HG02759 (cell line): ENCODE measurements around the gene SLC12A7.

Experiments
- ATAC-seq: cut with Tn5 transposase; IDR thresholded peaks from one replicate; pipeline ENCODE4 v1.9.1; 2021; ENCODE audit warnings: mild to moderate bottlenecking, moderate library complexity; ENCODE audit not compliant: unreplicated experiment

SLC12A7 gene

DNA sequence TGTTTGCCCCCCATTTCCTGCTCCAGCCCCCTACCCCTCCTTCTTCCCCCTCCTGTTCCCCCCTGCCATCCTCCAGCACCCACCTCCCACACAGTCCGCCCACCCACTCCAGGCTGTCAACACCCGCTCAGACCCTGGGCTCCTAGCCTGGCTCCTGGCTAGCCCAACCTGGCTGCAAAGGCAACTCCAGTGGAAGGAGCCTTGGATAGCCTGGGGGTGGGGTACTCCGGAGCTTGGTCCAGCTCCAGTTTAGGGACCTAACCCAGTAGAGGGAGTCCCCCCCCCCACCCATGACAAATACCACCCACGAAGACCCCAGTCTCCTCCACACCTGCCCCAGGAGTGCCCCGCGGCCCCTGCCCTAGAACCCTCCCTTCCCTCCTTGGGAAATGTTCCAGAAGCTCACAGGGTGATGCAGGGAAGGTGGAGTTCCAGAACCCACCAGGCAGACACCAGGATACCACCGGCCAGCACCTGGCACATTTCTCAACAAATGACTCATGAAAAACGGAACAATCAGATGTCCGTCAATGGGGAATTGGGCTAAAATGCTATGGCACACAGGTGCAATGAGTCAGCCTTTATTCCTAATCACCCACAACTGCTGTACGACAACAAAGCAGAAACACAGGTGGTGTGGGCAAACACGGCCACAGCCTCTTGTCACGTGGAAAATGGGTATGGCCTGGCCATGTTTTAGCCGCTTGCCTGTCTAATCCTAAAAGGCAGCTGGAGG, 901 bp upstream of the SLC12A7 start:
- ATAC-seq: no peak

DNA sequence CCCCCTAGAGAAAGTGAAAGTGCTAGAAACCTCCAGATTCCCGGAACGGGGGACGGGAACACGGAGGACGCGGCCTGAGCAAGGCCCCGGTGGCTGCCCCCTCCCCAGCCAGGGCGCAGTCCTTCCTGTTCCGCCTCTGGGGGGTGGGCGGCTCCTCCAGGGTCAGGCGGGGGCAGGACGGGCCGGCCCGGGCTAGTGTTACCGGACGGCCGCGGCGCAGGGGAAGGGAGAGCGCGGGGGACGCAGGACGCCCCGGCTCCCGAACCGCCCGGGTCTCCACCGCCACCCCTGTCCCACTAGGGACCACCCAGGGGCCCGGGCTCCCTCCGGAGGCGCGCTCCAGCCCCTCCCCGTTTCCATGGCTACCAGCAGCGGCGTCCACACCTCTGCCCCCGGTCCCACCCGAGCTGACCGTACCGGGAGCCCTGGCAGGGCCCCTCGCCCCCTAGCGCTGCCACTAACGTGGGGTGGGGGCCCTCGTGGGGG, 579 bp downstream of the SLC12A7 start:
- ATAC-seq: peak; percentile 35

DNA sequence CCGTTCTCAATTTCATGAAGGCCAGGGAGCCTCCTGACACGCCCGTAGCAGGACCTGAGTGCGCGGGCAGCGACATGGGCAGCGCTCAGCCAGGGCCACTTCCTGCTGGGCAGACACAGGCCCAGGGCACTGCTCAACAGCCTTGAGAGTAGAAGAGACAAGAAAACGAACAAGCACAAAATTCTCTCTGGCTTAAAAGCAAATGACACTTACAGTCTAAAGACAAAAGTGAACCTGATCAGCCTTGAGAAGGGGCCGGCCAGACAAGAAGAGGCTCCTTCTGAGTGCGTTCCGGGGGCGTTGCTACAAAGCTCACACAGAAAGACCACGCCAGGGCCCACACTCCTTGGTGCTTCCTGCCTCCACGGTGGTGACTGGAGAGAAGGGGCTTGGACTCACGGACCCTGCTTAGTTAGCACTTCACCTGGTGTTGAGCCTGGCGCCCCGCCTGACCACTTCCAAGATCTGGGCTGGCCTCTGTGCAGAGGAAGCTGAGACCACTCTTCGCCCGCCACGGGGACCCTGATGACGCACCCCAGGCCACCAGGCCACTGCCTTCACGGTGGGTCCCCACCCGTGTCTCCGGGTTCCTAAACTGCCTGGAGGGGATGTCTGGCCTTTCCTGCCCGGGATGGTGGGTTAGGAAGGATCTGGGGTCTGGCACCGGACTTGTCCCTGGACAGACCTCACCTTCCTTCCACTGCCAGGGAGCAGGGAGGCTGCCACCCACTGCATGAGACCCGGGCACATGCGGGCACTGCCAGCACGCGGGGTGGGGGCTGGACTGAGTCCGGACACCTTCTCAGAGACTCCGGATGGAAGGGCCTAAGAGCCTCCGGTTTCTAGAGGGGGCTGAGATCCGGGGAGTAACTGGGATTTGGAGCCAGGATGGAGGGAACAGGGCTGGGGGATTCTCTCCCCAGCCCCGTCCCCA, 1.3 kb downstream of the SLC12A7 start:
- ATAC-seq: peak; percentile 7

DNA sequence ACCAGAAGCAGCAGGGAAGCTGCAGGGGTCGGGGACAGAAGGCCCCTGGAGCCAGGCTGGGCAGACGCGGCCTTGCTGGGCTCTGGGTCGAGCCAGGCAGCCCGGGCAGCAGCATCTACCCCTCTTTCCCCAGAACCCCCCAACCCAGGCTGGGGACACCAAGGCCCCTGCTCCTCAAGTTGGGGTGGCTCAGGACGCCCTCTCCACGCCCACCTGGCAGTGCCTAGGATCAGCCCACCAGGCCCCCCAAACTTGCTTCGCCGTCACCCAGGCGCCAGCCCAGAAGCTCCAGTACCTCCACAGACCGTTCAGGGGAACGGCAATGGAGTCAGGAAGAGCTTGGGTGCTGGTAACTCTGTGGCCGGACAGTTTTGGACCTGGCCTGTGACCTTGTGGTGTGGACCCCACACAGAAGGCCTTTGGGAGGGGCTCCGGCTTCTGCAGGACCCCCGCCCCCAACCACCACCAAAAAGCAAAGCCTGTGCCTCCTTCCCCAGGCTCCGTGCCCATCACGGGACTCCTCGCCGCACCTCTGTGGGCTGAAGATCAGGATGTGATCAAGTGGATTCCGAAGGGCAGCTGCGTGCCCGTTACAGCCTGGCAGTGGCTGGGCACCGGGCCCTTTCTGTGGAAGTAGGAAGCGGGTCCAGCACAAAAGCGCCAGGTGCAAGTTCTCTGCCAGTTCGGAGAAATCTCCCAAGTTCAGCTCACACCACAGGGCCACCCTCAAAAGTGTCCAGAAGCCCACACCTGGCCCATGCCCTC, 2.1 kb downstream of the SLC12A7 start:
- no peak for ATAC-seq

DNA sequence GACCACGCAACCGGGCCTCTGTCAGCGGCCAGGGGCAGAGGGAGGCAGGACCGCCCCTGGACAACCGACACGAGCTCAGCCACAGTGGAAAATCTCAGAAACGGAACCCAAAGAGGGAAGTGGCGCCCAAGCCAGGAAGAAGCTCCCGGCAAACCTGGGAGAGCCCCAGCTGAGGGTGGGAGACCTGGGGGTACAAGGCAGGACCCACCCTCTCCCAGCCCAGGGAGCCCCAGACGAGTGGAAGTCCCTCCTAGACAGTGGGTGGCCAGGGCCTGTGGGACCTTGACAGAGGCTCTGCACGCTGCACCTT, 3.0 kb downstream of the SLC12A7 start:
- no peak for ATAC-seq

DNA sequence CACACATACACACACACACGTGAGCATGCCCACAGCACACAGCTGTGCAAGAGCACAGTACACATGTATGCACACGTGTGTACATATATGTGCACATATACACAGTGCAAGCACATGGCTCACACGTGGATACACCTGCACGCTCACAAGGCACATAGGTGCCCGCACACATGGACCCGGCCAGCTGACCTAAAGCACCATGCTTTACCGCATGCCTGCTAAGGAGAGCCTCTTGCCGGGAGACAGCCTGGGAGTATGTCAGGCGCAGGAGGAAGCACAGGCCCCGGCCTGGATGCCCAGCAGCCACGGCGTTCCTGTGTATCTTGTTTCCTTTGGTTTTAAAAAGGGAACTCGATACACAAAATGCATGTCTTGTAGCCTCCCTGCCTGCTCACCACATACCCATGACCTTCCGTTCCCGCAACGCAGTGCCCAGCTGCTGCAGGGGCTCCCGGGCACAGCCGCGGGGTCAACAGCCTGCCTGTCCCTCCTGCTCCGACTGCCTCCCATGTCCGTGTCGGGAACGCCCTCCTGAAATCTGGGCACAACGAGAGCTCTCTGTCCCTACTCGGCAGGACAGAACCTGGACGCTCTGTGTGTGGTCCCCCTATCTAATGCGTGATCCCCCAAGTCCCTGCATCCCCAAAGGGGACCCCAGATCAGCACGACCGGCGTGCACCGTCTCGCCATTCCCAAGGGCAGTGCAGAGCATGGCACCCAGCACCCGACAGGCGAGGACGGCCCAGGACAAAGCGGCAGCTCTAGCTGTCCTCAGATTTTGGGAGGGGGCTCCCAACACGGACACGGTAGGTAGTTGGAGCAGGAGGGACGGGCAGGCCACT, 3.6 kb downstream of the SLC12A7 start:
- ATAC-seq: no peak

DNA sequence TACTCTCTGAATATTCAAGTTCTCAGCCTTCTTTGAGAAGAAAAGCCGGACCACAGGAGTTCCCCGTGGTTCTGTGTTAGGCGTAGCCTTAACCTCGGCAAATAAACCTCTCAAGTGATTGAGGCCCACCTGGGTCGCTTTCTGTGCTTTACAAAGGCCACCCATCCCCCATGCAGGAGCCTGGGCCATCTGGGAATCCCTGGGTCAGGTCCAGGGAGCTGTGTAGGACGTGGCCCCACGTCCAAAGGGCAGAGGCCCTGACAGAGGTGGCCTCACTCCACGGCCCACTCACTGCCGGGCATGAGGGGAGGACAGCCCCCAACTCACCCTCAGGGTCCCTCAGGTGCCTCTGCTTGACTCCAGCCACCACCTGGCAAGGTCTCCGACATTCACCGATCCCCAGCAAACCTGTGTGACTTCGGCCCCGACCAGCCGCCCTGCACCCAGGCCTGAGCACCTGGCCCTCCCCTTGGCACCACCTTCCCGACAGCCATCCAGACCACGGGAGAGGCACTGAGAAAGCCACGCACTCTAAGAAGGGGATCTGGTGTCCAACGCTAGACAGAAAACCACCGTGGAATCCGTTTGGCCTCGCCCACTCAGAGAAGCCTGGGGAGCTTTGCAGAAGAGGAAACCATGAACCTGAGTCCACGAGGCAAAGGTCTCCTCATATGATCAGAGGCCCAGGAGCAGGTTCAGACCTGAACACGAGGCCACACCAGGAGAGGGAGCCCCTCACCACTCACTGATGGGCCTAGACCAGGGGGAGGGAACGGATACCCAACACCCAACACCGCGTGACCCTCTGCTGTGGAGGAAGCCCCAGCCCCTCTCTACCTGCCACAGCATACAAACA, 4.5 kb downstream of the SLC12A7 start:
- no peak for ATAC-seq

DNA sequence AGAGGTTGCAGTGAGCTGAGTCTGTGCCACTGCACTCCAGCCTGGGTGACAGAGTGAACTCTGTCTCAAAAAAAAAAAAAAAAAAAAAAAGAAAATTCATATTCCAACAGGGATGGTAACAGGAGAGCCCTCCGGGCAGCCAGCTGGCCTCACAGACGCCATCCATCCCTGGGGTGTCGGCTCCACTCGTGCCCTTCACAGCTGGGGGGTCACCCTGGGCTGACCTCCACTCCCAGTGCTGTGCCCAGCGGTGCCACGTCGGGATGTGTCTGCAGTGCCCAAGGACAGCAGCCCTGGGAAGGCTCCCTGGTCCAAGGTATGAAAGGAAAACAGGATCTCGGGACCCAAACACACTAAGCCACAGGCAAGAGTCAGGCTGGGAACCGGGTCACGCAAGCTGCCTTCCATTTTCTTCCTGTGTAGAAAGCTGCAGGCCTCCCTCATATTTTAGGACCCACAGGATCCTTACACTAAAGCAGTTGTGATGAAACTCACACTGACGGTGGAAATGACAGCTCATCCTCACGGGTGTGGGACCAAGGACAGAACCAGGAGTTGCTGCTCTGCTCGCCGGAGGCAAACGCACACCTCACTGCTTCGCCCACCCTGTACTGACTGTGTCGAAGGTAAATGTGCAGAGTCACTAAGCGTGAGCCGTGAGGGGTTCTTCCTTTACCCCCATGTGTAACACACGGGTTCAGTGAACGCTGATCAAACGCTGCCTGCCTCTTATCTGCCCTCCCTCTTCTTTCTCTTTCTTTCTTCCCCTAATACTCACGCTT, 5.3 kb downstream of the SLC12A7 start:
- no peak for ATAC-seq

DNA sequence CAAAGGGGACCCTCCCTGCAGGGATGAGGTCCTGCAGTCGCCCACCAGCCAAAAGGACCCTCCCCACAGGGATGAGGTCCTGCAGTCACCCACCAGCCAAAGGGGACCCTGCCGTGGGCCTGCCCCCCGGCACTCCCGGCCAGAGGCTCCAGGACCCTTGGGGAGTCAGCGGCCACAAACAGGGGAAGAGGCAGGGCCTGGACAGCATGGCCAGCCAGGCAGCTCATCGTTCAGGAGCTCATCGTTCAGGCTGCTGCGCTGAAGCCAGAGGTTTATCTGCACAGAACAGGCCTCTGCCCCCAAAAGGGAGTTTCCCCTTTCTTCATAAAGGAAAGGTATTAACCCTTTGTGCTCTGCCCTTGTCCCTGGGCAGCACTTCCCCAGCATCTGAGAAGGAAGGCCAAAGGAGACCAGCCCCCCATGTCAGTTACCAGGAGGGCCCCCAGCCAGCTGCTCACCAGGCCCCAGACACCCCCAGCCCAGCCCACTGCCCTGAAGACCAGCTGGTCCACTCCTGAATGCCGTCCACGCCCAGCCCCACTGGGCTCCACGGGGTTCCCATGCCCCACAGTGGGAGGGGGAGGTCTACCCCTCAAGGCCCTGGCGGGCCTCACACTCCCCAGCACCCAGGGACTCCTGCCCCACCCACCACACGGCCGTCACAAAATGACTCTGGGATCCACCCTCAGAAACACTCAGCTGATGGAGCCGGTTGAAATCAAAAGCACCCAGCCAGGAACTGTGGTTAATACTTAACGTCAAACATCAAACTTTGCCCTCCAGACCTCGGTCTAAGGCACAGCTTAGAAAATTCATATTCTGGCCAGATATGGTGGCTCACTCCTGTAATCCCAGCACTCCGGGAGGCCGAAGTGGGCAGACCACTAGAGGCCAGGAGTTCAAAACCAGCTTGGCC, 6.3 kb downstream of the SLC12A7 start:
- ATAC-seq: peak; percentile 70

DNA sequence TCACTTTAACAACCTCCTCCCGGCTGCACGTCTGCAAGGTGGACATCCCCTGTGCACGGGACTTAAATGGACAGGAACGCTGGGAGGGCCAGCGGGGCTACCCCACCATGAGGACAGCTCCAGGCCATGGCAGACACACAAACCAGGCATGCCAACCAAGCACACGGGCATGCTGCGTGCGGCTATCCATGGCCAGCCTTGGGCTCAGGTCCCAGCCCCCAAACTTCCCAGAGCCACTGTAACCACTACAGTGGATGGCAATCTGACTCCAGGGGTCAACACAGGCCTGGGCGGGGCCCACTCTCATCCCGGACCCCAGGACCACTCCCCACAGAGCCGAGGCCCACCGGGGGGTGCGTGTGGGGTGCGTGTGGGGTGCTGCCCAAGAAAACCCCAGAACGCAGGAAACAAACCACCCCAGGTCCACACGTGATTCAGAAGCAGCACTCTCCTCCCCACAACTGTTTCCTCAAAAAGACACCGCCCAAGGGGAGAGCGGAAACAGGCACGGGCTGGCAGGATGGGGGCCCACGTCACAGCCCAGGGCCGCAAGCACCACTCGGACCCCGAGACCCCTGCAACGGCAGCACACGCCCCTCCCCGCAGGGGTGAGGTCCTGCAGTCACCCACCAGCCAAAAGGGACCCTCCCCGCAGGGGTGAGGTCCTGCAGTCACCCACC, 7.4 kb downstream of the SLC12A7 start:
- peak; percentile 46 for ATAC-seq

DNA sequence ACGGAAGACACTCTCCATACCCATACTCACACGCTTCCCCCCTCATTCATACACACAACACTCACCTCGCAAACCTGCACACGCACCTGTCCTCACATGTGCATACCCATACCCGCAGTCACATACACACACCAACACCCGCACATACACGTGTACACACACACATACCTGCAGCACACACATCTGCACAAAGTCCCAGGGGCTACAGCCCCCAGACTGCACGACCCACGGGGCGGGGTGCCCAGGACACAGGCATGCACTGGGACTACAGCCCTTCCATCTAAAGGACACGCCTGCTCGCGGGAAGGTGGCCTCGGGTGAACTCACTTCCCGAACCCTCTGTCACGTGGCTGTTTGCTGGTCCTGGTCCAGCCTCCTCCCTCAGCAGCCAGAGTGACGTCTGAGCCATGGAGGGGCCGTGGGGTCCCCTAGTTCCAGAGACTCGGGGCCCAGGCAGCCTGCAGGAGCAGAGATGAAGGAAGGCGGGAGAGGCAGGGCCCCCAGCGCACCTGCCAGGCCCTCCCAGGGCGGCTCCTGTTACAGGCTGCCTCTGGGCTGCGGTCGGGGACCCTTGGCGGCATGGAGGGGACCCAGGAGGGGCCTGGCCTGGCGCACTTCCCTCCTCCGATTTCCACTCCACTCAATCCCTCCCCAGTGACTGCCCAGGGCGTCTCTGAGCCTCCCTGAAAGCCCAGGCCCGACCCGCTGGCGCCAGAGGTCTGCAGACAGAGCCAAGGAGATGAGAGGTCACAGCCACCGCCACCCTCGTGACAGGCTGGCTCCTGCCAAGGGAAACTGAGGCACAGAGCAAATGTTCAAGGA, 8.1 kb downstream of the SLC12A7 start:
- no peak for ATAC-seq

DNA sequence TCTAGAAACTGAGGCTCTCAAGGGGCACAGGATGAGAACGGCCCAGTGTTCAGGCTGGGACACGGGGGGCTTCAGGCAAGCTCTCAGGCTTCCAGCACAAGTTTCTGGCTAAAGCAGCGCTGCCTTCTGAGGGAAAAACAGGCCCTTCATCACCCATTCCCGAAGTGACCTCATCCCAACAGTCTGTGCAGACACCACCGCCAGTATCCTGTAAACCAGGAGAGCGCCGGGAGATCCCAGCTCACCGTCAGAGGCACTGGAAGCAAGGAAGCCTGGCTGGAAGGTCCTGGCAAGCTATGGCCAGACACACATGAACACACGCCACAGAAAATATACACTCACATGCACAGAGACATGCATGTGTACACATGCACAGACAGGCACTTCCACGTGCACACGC, 8.8 kb downstream of the SLC12A7 start:
- no peak for ATAC-seq

DNA sequence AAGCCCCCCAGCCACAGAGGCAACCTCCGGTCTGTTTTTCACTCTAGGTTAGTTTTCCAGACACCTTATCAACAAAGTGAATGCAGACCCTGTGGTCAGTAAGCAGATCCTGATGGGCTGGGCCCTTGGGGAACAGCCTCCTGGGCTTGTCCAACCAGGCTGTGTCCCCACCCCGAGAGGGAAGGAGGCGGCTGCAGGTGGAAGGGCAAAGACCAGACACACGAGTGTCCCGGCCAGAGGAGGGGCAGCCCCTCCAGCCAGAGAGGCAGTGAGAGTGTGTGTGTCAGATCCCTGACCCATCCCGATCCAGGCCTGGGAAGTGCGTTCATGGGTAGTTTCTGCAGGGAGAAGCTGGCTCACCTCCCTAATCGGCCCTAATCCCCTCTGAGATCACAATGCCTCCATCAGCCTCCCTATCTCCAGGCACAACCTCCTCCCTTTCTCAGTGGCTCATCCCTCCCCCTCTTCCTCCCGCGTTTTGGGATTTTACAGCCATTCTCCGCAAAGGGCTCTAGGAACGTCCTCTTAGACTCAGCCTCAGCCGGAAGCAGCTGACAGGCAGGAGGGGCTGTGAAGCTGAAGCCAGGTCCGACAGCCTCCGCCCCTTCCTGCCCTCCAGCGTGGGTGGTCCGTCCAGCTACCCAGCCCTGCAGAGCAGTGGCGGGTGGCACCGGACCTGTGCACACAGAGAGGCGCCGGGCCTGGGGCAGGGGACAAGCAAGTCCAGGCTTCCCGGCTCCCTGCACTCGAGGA, 9.7 kb downstream of the SLC12A7 start:
- no peak for ATAC-seq

DNA sequence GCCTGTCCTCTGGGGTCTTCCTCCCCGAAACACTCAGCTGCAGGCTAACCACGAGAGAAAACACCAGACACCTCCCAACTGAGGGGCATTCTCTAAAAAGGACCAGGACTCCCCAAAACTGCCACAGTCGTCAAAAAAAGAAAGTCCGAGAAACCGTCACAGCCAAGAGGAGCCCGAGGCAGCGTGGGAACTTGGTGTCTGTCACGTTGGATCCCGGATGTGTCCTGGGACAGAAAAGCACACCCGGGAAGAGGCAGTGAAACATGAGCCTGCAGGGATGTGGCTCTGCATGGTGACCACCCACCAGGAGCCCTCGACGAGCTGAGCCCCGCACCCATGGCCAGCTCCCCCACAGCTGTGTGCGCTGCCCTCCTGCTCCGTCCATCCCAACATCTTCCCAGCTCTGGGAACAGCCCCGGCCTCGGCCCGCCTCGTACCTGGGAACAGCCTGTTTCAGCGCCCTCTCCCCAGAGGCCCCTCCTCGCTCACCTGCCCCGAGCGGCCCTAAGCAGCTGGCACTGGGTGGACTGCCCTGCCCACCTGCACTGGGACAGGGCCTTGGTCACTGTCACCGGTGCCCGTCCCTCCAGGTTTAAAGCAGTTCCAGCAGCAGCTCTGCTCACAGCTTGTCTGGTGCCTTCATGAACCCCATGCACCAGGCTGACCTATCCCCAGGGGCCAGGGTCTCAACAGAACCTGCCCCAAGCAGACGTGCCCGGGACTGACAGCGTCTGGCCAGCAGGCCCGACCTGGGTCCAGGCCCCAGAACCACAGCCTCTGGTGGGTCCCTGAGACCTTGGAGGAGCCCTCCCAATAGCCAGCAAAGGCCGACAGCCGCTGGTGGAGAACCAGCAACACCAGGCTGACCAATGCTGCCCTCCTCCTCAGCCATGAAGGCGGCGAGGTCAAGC, 10.9 kb downstream of the SLC12A7 start:
- ATAC-seq: no peak
